Mesenteric fat pad (tissue), 1 donor: Measurements from ENCODE around the gene TUT4. TPM values are rescaled to one million over a fixed set of nuclear protein-coding genes. Genes with fewer than 3 reads are reported as not detected.

Experiments used
- DNase-seq: peaks from one replicate; pipeline ENCODE4 v3.0.0-alpha.2; 2020; ENCODE audit warnings: low spot score
- total RNA-seq: library from RNA; stranded (reverse); fragmentation: NEBNext Ultra II Directional; extraction: Animal tissue kit (Norgen Biotek cat#: 25700); gene quantifications from one replicate; pipeline ENCODE4 v1.2.1, GENCODE V29; 2021
- donor health status: DM: yes; HTN: yes; CAD: no.

Gene TUT4
- total RNA-seq, 1 donor from 2014 or later = 39.9 TPM

DNA sequence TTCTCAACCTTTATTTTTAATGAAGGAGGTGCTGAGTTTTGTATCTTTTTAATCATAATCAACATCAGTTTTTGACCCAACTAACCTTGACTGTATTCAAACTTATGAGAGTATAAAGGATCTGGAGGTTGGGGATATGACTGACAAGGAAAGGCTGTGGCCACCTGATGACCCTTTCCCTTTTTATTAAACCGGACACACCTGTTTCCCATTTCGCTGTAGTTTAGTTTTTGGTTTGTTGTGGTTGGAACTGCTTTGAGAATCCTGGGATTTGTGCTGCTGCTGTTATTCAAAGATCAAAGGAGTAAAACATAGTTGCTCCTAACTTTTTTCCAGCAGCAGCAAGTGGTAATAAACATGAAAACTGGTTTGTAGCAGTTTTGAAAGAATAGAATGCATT lies 136.1 kb downstream of the TUT4 start:
- no peak for DNase-seq

DNA sequence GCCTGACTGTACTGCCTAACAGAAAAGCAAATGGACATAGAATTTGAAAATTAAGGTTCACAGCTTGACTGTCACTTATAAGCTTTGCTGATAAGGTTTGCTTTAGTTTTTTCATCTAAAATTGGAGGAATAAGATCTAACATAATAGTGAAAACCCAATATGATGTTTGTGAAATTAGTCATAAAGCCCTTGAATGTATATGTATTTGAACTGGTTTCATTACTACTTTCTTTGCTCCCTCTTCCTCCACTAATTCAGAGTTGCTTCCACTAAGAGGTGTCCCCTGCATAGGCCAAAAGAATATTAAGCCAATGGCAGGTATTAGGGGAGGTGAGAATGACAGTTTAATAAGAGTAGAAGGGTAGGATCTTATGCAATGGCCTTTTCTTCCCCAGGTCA lies 137.9 kb downstream of the TUT4 start:
- DNase-seq = no peak

DNA sequence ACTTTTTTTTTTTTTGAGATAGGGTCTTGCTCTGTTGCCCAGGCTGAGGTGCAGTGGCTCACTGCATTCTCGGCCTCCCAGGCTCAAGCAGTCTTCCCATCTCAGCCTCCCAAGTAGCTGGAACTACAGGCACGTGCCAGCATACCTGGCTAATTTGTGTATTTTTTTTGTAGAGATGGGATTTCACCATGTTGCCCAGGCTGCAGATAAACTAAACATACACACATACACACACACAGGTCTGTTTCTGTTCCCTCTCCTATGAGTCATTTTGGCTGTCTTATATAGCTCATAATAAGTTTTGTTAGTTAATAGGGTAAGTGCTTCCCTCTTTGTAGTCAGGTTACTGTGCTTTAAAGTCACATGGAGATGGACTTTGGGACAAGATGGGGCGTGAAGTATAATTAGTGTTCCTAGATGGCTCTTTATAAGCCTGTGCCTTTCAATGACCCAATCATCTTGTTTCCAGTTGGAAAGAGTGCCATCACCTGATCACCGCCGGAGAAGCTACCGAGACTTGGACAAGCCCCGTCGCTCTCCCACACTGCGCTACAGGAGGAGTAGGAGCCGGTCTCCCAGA lies 139.4 kb downstream of the TUT4 start:
- no peak for DNase-seq

DNA sequence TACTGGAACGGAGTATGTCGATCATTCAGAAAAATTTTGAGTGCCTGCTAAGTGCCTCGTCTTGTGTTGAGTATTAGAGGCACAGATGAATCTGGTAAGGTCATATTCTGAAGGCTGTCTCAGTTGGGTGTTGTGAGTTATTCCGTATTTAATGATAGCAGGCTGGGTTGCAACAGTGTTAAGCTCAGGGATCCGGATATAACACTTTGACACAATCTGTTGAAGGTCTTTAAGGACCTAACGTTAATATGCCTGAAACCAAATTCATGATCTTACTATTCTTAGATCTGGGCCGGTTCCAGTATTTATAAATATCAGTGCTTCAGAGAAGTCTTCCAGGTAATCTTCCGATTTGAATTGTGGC lies 147.9 kb downstream of the TUT4 start:
- DNase-seq = no peak

DNA sequence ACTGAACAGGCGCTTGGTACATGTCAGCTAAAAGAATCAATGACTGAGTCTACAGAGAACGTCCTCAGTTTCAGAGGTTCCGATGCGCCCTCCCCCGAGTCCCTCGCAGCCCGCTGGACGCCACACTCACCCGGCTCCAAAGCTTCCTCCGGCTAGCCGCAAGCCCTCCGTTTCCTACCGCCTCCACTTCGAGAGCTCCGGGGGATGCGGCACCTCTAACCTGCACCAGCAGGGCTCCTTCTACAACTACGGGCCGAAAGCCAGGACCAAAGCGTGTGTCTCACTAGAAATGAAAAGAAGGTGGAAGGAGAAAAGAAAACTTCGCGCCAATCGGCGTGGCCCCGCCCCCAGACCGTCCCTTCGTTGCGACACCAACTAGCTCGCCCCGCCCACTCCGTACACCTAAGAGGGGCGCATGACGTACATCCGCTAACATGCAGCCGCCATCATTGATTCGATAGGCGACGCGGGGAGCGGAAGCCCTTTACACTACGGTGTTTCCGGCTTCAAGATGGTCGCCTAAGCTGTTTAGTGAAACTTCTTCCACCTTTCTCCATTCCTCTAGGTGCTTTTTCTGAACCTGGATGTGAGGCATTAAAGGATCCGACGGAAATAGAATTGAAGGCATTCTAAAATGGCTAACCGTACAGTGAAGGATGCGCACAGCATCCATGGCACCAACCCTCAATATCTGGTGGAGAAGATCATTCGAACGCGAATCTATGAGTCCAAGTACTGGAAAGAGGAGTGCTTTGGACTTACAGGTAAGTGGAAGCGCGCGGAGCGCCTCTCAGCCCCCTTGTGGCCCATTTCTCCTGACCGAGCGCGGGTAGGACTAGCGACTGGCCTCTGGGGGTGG lies 148.5 kb downstream of the TUT4 start, which contains the start of the genes ORC1 and PRPF38A:
Gene ORC1, minus strand, starts transcription at position 308 of the 859 bp plus-strand sequence. CDS start 2,200 bp downstream, outside the sequence.
Gene PRPF38A, plus strand, starts transcription at position 487 of the 859 bp plus-strand sequence. Its CDS starts 148 bp downstream, at position 635.
- peak; percentile 98 for DNase-seq

DNA sequence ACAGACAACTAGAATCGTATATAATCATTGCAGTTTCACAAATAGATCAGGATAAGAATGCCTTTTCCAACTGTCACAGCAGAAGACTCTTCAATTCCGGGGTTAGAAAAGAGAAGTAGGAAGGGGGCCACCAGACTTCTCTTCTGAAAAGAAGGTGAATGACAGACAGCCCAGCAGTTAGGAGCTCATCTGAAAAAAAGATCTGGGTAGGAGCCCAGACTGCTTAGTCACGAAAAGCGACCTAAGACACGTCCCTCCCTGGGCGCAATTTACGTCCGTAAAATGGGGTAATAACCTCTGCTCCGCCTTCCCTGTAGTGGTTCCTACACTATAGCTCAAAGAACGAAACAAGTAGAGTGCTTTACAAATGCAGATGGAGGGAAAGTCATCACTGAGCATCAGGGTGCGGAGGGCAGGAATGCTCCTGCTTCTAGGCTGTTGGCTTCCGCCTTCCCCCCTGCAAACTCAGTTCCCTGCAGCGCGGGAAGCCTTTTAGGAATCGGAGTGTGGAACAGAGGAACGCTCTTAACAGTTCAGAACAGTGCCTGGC lies 149.3 kb downstream of the TUT4 start:
- DNase-seq = no peak

DNA sequence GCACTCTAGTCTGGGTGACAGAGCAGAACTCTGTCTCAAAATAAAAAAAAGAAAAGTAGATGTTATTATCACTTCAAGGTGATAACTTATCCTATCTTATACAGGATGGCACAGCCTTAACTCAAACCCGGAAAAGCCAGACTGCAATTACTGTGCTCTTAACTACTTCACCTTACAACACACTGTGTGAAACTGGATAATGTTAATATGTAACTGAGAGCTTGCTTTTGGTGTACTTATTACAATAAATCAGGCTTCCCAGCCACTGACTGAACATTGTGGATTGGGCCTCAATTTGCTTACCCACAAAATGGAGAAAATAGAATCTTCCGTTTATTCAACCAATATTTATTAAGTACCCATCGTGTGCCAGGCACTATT lies 150.0 kb downstream of the TUT4 start:
- DNase-seq = no peak

DNA sequence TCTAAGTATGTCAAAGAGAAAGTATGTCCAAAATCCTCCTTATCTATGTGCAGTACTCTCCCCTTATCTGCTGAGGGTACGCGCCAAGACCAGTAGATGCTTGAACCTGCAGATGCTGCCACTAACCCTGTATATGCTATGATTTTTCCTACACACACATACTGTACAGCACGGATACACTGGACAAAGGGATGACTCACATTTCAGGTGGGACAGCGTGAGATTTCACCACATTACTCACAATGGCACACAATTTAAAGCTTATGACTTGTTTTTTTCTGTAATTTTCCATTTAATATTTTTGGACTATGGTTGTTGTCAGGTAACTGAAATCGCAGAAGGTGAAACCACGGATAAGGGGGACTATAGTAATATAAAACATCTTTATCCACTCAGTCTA lies 152.8 kb downstream of the TUT4 start:
- DNase-seq = no peak

DNA sequence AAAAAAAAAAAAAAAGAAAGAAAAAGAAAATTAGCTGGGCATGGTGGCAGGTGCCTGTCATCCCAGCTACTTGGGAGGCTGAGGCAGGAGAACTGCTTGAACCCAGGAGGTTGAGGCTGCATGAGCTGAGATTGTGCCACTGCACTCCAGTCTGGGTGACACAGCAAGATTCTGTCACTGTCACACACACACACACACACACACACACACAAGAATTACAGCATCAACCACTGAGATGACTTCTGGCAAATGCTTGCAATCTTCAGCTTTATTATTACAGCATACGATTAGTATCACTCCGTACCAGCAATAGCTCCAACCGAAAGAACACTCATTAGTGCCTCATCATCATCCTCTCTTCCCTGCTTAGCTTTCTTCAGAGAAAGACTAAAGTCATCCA lies 153.3 kb downstream of the TUT4 start:
- DNase-seq = no peak

DNA sequence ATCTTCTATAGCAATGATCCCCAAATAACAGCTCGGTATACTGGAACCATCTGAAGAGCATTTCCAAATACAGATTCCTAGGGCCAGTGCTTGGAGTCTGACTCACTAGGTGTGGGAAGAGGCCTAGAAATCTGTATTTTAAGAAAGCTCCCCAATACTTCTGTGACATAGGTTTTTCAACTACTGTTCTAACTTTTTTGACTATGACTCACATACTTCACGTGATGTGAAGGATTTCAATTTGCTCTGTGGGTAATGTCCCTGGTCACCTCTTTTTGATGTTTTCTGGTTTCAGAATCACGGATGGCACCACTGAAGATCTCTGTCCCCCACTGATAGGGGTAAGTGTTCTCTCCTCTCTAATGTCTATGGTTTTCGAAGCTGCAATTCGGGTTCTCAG lies 159.7 kb downstream of the TUT4 start:
- DNase-seq = no peak

DNA sequence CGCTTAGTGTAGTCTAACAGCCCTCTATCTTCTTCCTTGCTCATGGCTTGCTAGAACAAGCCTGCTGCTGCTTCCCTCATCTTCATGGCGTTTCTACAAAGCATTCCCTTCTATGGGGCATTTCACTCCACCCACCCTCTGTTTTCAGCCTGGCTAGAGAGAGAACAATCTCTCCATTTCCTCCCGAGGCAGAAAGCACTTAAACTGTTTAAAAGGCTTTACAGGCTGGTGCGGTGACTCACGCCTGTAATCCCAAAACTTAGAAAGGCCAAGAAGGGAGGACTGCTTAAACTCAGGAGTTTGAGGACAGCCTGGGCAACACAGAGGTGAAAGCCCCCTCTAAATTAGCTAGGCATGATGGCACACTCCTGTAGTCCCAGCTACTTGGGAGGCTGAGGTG lies 166.4 kb downstream of the TUT4 start:
- no peak for DNase-seq

DNA sequence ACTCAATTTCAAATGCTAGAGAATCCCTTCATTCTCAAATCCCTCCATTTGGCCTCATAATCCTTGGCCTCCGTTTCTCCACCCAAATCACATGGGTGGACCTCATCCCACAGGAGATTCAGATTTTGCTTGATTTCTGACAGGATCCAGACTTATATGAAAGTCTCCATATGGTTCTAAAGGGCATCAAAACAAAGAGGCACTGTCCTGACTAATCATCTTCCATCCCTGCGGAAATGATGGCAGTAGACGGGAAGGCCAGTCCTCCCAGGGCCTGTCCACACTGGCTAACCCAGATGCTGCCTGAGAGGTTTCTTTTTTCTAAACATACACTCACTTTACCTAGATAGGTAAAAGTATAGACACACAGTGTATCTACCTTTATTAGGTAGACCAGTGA lies 167.5 kb downstream of the TUT4 start:
- DNase-seq = no peak

Other genes with a start within 250 kb of the TUT4 start
- gene CC2D1B, start 186.9 kb downstream of the TUT4 start, total RNA-seq = 32.9 TPM
- 0.35 TPM for gene ORC1, start 148.7 kb downstream of the TUT4 start, total RNA-seq
- 25.9 TPM for gene PRPF38A, start 148.5 kb downstream of the TUT4 start, total RNA-seq
- gene GPX7, start 49.3 kb upstream of the TUT4 start, total RNA-seq = 8.5 TPM
- not detected for gene SHISAL2A, start 80.1 kb upstream of the TUT4 start, total RNA-seq
- gene COA7, start 145.3 kb upstream of the TUT4 start, total RNA-seq = 24.5 TPM
- gene ZYG11B, start 173.4 kb upstream of the TUT4 start, total RNA-seq = 33.0 TPM